SU-DHL-6 (cell line): ENCODE results near the gene DNAJC28.

ENCODE experiments used
- CTCF ChIP-seq: fragments of 200-600 bp; sonication (generic); IDR thresholded peaks from one replicate; pipeline ENCODE4 v1.5.1; 2017; ENCODE audit warnings: antibody characterized with exemption, mild to moderate bottlenecking, low read length, moderate library complexity; ENCODE audit not compliant: insufficient read depth, poor library complexity, severe bottlenecking
- EZH2phosphoT487 ChIP-seq: fragments of 200-600 bp; sonication (generic), shearing (Covaris generic); conservative IDR thresholded peaks from 2 replicates; pipeline ENCODE4 v1.6.1; 2018; ENCODE audit warnings: mild to moderate bottlenecking, antibody characterized with exemption, low read length, moderate library complexity, mixed read lengths

- TF ChIP-seq CTCF, result no peak
- TF ChIP-seq EZH2phosphoT487, result no peak
Measured at GRCh38 chr21:33443194-33443593, 48.3 kb downstream of the DNAJC28 start.
